ENCODE measurements around the gene PRDM1. TPM values are rescaled to one million over a fixed set of nuclear protein-coding genes. Genes with fewer than 3 reads are reported as not detected.

PRDM1 gene
- total RNA-seq, 4 donors from 2014 or later: 5.3 to 13.4 (median 10.6) TPM

GRCh38 chr6:106086814-106087175 lies 659 bp downstream of the PRDM1 start:
- TF ChIP-seq CTCF (IDR thresholded peaks at IDR 0.05; ENCODE audit: low read depth): no peak

GRCh38 chr6:106087548-106088325 lies 1.6 kb downstream of the PRDM1 start:
- no peak for TF ChIP-seq CTCF (IDR thresholded peaks at IDR 0.05; ENCODE audit: low read depth)

GRCh38 chr6:106090001-106090400 lies 3.9 kb downstream of the PRDM1 start:
- no peak for TF ChIP-seq CTCF (IDR thresholded peaks at IDR 0.05; ENCODE audit: low read depth)

- no peak for TF ChIP-seq CTCF (IDR thresholded peaks at IDR 0.05; ENCODE audit: low read depth)
These were observed 6.1 kb downstream of the PRDM1 start for GRCh38 chr6:106092279-106092678.

- TF ChIP-seq CTCF (IDR thresholded peaks at IDR 0.05; ENCODE audit: low read depth): no peak
These were observed 8.3 kb downstream of the PRDM1 start for GRCh38 chr6:106094261-106094963.

- TF ChIP-seq CTCF (IDR thresholded peaks at IDR 0.05; ENCODE audit: low read depth): no peak
These were observed 8.8 kb downstream of the PRDM1 start for GRCh38 chr6:106094964-106095335.

- TF ChIP-seq CTCF (IDR thresholded peaks at IDR 0.05; ENCODE audit: low read depth): no peak
These were observed 11.5 kb downstream of the PRDM1 start for GRCh38 chr6:106097411-106098231.

Data from subcutaneous adipose tissue (tissue), 4 donors.